Testis (tissue), 2 donors: ENCODE data around the gene CRBN.

Experiments used
- POLR2A ChIP-seq: fragments of 450-650 bp; IDR thresholded peaks from one replicate; pipeline ENCODE4 v1.6.1; 2017; ENCODE audit warnings: antibody characterized with exemption, mild to moderate bottlenecking, moderate library complexity
- TF ChIP-seq, protein P1 (sequence below), 3 experiments: fragments of 450-650 bp in 2 of 3; fragments of 200-600 bp in 1 of 3; sonication (generic) in 1 of 3; IDR thresholded peaks; one replicate each; pipeline ENCODE4 v1.5.1; 2016 to 2019; ENCODE audit warnings: antibody characterized with exemption in 3 of 3, mild to moderate bottlenecking in 2 of 3, moderate library complexity in 1 of 3

DNA sequence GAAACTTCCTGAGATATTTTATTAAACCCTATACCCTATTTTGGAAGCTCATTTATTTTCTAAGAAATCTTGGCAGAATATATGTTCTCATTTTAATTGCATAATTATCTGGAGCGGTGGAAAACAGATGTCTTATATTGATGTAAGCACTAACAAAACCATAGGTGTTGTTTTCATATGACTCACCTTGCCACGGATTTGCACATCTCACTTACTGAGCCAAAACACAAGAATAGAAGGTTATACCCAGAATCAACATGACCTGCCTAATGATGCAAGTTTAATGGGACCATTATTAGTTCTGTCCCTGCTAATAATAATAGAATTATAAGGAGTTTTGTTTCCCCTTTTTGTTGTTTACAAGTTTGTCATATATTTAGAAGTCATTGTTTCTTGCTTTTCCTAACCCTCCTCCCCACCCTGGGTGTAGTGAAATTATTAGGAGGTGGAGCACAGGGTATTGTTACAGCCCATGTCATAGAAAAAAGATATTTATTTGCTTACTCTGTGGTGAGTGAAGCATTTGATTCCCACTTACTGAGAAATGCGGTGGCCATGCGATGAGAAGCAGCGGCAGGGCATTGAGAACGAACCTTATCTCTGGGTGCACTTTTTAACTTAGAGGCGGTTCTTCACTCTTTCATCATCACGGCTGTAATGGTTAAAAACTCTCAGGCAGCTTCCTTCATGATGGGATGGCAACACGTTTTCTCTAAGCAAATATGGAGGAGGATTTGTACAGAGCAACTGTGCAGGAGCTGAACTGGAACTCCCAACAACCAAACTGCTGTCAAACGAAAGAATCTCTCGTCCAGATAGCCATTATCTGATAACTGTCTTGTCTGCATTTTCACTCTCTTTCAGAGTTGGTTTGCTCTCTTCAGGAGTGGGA lies 69.8 kb downstream of the CRBN start:
- TF ChIP-seq, protein P1, sequence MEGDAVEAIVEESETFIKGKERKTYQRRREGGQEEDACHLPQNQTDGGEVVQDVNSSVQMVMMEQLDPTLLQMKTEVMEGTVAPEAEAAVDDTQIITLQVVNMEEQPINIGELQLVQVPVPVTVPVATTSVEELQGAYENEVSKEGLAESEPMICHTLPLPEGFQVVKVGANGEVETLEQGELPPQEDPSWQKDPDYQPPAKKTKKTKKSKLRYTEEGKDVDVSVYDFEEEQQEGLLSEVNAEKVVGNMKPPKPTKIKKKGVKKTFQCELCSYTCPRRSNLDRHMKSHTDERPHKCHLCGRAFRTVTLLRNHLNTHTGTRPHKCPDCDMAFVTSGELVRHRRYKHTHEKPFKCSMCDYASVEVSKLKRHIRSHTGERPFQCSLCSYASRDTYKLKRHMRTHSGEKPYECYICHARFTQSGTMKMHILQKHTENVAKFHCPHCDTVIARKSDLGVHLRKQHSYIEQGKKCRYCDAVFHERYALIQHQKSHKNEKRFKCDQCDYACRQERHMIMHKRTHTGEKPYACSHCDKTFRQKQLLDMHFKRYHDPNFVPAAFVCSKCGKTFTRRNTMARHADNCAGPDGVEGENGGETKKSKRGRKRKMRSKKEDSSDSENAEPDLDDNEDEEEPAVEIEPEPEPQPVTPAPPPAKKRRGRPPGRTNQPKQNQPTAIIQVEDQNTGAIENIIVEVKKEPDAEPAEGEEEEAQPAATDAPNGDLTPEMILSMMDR (IDR thresholded peaks at IDR 0.05): no peak
- no peak for TF ChIP-seq POLR2A
